ENCODE data around the gene RAPGEF1.

Gene RAPGEF1

GRCh38 chr9:131582056-131582455 lies 157.8 kb downstream of the RAPGEF1 start:
- TF ChIP-seq CTCF (IDR thresholded peaks at IDR 0.05; ENCODE audit: control insufficient read depth, extremely low read depth, insufficient read depth), result no peak

GRCh38 chr9:131580358-131580757 lies 159.5 kb downstream of the RAPGEF1 start:
- no peak for TF ChIP-seq CTCF (IDR thresholded peaks at IDR 0.05; ENCODE audit: control insufficient read depth, extremely low read depth, insufficient read depth)
- DNase-seq (ENCODE audit: low read depth), result peak; percentile 40
- H3K4me3 ChIP-seq (ENCODE audit: low read depth, low read length), result no peak overlapping the region

More at GRCh38 chr9:131582056-131582455, 157.8 kb downstream of the RAPGEF1 start:
- H3K4me3 ChIP-seq (ENCODE audit: low read depth, low read length), result no peak overlapping the region
- no peak for DNase-seq (ENCODE audit: low read depth)

GRCh38 chr9:131579789-131580211 lies 160.1 kb downstream of the RAPGEF1 start:
- TF ChIP-seq CTCF (IDR thresholded peaks at IDR 0.05; ENCODE audit: control insufficient read depth, extremely low read depth, insufficient read depth), result no peak
- H3K4me3 ChIP-seq (ENCODE audit: low read depth, low read length), result no peak overlapping the region

GRCh38 chr9:131578731-131579504 lies 161.0 kb downstream of the RAPGEF1 start:
- TF ChIP-seq CTCF (IDR thresholded peaks at IDR 0.05; ENCODE audit: control insufficient read depth, extremely low read depth, insufficient read depth), result no peak
- no peak for DNase-seq (ENCODE audit: low read depth)
- H3K4me3 ChIP-seq (ENCODE audit: low read depth, low read length), result no peak overlapping the region

More at GRCh38 chr9:131579789-131580211, 160.1 kb downstream of the RAPGEF1 start:
- no peak for DNase-seq (ENCODE audit: low read depth)

DNA sequence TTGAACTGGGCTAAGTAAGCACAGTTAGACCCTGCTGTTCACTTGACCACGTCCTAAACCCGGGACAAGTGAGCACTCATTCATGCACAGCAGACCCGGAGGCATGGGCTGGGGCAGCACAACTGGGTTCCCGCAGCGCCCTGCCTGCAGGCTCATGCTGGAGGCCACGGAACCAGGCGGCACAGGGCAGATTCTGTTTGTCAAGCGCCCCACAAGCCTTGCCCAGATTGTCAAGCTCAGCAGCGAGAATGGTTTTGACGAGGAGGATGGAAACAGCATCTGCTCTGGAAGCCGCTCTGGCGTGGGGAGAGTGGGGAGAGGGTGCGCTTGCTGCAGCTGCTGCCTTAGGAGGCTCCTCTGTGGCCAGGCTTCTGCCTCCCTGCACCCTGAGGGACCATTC lies 161.9 kb downstream of the RAPGEF1 start:
- DNase-seq (ENCODE audit: low read depth), result no peak
- no peak for TF ChIP-seq CTCF (IDR thresholded peaks at IDR 0.05; ENCODE audit: control insufficient read depth, extremely low read depth, insufficient read depth)

DNA sequence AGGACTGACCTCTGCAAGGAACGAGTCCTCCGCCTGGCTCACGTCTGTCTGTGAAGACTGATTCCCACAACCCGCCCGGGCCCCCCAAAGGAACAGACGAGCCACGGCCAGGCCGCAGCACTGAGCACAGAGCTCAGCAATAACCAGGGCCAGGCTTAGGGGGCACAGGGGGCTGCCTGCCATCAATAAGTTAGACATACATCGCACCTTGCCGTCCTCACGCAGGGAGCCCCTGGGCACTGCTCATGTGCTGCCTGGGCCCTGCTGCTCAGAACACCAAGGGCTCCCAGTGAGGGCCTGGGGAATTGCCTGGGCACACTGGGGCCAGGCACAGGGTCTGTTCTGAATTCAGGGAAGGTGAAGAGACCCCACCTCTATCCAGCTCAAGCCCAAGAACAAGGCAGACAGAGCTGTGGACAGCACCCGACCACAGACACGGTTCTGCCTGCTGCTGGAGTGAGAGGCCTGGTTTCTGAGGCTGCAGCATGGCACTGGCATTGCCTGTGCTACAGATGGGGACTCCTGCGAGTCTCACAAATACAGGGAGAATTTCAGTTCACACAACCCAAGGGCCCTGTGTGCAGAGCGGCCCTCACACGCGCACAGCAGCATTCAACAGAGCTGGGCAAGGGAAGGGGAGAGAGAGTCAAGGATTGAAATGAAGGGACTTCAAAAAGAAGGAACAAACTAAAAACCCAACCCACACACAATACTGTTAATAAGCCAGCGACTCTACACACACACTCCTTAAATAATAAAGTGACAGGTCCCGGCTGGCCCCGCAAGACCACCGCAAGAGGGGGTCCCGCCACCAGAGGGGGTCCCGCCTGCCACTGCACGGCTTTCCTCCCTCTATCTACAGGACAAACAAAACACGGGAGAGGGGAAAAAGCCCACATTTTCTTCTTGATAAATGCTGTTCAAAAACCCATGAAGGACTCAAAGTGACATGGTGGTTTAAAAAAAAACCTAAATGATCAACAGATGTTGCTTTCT lies 162.6 kb downstream of the RAPGEF1 start:
- H3K4me3 ChIP-seq (ENCODE audit: low read depth, low read length), result no peak overlapping the region
- DNase-seq (ENCODE audit: low read depth), result no peak
- TF ChIP-seq CTCF (IDR thresholded peaks at IDR 0.05; ENCODE audit: control insufficient read depth, extremely low read depth, insufficient read depth), result no peak

More for the DNA sequence above, 161.9 kb downstream of the RAPGEF1 start:
- H3K4me3 ChIP-seq (ENCODE audit: low read depth, low read length), result no peak overlapping the region
